Type B pancreatic cell (in vitro differentiated cells): ENCODE results near the gene URB1. TPM values are rescaled to one million over a fixed set of nuclear protein-coding genes. Genes with fewer than 3 reads are reported as not detected.
"Not testable (repeated sequence)": the region's sequence is repeated elsewhere in the genome, so short reads cannot be mapped to it uniquely, and the experiment has no call there.

Source experiments
- DNase-seq: peaks from one replicate; pipeline ENCODE4 v3.0.0; 2021; ENCODE audit warnings: mixed read lengths; ENCODE audit not compliant: unreplicated experiment; ENCODE audit errors: extremely low spot score
- H3K27ac Mint-ChIP-seq: 2 replicates; pipeline ENCODE4 v1.8.0; 2021; ENCODE audit warnings: mild to moderate bottlenecking, mixed read lengths
- H3K27me3 Mint-ChIP-seq: 2 replicates; pipeline ENCODE4 v1.8.0; 2021; ENCODE audit warnings: mixed read lengths
- H3K36me3 Mint-ChIP-seq: 2 replicates; pipeline ENCODE4 v1.8.0; 2021; ENCODE audit warnings: mixed read lengths
- H3K4me1 Mint-ChIP-seq: one replicate; pipeline ENCODE4 v1.8.0; 2021; ENCODE audit warnings: mixed read lengths; ENCODE audit not compliant: unreplicated experiment
- H3K4me3 Mint-ChIP-seq: 2 replicates; pipeline ENCODE4 v1.8.0; 2021; ENCODE audit warnings: mild to moderate bottlenecking, mixed read lengths
- H3K9me3 Mint-ChIP-seq: 2 replicates; pipeline ENCODE4 v1.8.0; 2021; ENCODE audit warnings: mixed read lengths
- total RNA-seq: library from RNA; stranded (reverse); gene quantifications from 2 replicates; pipeline ENCODE4 v1.2.1, GENCODE V29; 2021; ENCODE audit warnings: low replicate concordance
- TF ChIP-seq, protein P1 (sequence below): fragments of 200-600 bp; sonication (generic); conservative IDR thresholded peaks from 2 replicates; pipeline ENCODE4 v1.5.0; 2021; ENCODE audit warnings: antibody characterized with exemption, mild to moderate bottlenecking

The URB1 gene
- total RNA-seq, 1 donor from 2014 or later, result 19.9 TPM

DNA sequence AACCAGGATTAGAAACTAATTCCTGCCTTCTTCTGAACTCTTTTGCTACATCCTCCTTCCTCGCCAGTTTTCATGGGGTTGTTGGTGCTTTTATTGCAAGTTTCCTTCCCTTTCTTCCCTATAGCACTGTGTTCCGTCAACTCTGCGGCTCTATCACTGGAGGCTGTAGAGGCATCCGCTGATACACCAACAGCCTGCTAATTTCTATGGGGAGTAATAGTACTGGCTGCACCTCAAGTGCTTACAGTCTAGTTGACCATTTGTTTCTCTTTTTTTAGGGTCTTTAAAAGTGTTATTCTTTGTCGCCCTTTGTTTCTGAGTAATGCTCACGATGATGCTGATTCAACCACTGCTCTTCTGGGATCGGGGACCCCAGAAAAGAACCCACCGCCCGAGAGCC is 114.7 kb downstream of the URB1 start:
- Mint-ChIP-seq H3K36me3 (peaks cover 5% of the 10 kb centered on the region), H3K27me3 (no peaks in the 10 kb centered on the region), H3K4me1 (peaks cover 12% of the 10 kb centered on the region), H3K9me3 (no peaks in the 10 kb centered on the region), H3K27ac (peak overlapping the region; percentile 94), H3K4me3 (peak overlapping the region; percentile 100)
- DNase-seq, result no peak
- TF ChIP-seq, protein P1, sequence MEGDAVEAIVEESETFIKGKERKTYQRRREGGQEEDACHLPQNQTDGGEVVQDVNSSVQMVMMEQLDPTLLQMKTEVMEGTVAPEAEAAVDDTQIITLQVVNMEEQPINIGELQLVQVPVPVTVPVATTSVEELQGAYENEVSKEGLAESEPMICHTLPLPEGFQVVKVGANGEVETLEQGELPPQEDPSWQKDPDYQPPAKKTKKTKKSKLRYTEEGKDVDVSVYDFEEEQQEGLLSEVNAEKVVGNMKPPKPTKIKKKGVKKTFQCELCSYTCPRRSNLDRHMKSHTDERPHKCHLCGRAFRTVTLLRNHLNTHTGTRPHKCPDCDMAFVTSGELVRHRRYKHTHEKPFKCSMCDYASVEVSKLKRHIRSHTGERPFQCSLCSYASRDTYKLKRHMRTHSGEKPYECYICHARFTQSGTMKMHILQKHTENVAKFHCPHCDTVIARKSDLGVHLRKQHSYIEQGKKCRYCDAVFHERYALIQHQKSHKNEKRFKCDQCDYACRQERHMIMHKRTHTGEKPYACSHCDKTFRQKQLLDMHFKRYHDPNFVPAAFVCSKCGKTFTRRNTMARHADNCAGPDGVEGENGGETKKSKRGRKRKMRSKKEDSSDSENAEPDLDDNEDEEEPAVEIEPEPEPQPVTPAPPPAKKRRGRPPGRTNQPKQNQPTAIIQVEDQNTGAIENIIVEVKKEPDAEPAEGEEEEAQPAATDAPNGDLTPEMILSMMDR, result no peak

DNA sequence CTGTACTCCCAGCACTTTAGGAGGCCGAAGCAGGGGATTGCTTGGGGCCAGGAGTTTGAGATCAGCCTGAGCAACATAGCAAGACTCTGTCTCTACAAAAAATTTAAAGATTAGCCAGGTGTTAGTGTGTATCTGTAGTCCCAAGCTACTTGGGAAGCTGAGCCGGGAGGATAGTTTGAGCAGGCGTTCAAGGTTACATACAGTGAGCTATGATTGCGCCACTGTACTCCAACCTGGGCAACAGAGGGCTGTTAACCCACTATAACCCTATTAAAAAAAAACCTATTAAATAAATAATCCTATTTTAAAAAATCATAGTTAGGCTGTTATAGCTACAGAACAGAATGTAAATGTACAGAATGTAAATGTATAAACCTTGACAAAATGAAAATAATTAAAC is 116.1 kb downstream of the URB1 start:
- Mint-ChIP-seq H3K27me3 (no peaks in the 10 kb centered on the region), H3K9me3 (no peaks in the 10 kb centered on the region), H3K36me3 (peaks cover 8% of the 10 kb centered on the region), H3K4me3 (no peak overlapping the region), H3K4me1 (peaks cover 12% of the 10 kb centered on the region), H3K27ac (no peak overlapping the region)
- no peak for DNase-seq
- TF ChIP-seq, protein P1, result no peak

DNA sequence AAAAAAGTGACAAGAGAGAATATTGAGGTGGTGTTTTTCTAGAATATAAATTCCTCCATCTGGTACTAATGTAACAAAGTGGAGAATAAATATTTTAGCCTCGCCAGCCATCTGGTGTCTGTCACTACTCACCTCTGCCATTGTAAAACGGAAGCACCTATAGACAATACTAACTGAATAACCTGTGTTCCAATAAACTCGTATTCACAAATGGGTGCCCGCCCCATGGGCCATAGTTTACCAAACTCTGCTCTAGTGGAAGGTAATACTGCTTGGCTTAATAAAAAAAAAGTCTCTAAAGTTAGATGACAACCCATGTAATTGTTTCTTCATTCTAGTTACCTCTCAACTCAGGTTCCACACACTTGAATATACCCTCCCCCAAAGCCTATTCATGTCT is 122.1 kb downstream of the URB1 start:
- Mint-ChIP-seq H3K9me3 (no peaks in the 10 kb centered on the region), H3K27me3 (no peaks in the 10 kb centered on the region), H3K36me3 (peaks cover 17% of the 10 kb centered on the region), H3K4me1 (no peaks in the 10 kb centered on the region), H3K27ac (no peak overlapping the region), H3K4me3 (no peak overlapping the region)
- DNase-seq, result no peak
- TF ChIP-seq, protein P1, result no peak

DNA sequence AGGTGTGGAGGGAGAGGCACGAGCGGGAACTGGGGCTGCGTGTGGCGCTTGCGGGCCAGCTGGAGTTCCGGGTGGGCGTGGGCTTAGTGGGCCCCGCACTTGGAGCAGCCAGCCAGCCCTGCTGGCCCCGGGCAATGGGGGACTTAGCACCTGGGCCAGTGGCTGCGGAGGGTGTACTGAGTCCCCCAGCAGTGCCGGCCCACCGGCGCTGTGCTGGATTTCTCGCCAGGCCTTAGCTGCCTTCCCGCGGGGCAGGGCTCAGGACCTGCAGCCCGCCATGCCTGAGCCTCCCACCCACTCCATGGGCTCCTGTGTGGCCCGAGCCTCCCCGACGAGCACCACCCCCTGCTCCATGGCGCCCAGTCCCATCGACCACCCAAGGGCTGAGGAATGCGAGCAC is 127.5 kb downstream of the URB1 start:
- H3K36me3 Mint-ChIP-seq, result peaks cover 12% of the 10 kb centered on the region
- H3K4me1 Mint-ChIP-seq, H3K27me3 Mint-ChIP-seq, H3K27ac Mint-ChIP-seq, H3K9me3 Mint-ChIP-seq, H3K4me3 Mint-ChIP-seq, DNase-seq: not testable (repeated sequence)

DNA sequence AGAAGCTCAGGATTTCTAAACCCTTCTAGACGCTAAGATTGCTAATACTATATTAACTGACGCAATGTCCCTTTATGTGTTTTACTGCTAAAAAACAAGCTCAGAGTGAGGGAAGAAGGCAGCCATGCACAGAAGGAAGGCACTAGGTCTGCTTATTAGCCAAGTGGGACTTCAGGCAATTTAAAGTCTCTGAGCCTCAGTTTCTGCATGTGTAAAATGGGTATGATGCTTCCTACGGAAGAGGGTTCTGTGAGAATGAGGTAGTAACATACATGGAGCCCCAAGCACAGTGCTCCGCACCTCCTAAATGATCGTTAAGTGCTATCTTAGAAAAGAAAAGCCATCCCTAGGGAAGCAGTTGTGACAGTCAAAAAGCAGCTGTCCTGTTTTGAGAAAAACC is 130.9 kb downstream of the URB1 start:
- Mint-ChIP-seq H3K4me1 (peaks cover 12% of the 10 kb centered on the region), H3K9me3 (no peaks in the 10 kb centered on the region), H3K27ac (no peak overlapping the region), H3K36me3 (peaks cover 6% of the 10 kb centered on the region), H3K27me3 (peaks cover 1% of the 10 kb centered on the region), H3K4me3 (no peak overlapping the region)
- TF ChIP-seq, protein P1, result no peak
- DNase-seq, result no peak

Other genes starting within 250 kb of the URB1 start
- 18.1 and 31.9 TPM in 2 replicates for gene MIS18A, start 114.0 kb downstream of the URB1 start, total RNA-seq
- not detected in 2 replicates for gene MRAP, start 94.2 kb downstream of the URB1 start, total RNA-seq
- gene EVA1C, start 19.7 kb upstream of the URB1 start, total RNA-seq, result 0.63 and 1.2 TPM in 2 replicates
- 0.93 and 1.2 TPM in 2 replicates for gene TCP10L, start 192.5 kb upstream of the URB1 start, total RNA-seq
- 41.1 and 43.8 TPM in 2 replicates for gene CFAP298, start 219.4 kb upstream of the URB1 start, total RNA-seq